HepG2 (cell line): ENCODE measurements around the gene NEDD8. TPM values are rescaled to one million over a fixed set of nuclear protein-coding genes. Genes with fewer than 3 reads are reported as not detected.
A peak's percentile ranks its signal among the peaks of the same experiment; 100 is the strongest.

Experiments
- AHR ChIP-seq: IDR thresholded peaks from 2 replicates; pipeline ENCODE4 v1.6.1; 2018; ENCODE audit warnings: missing genetic modification reagents, missing compliant biosample characterization
- EP300 ChIP-seq, 3 experiments: sonication (generic) in 1 of 3; formaldehyde crosslinking in 1 of 3; IDR thresholded peaks; 2 replicates each; pipeline versions ENCODE4 v1.5.1 to v1.6.1; 2011 to 2020; ENCODE audit warnings: low read depth in 2 of 3, low read length in 2 of 3, borderline replicate concordance in 1 of 3, improper control_type of control experiment in 1 of 3, mild to moderate bottlenecking in 1 of 3, missing genetic modification reagents in 1 of 3, moderate library complexity in 1 of 3
- FOXK1 ChIP-seq: sonication (generic); formaldehyde crosslinking; IDR thresholded peaks from 2 replicates; pipeline ENCODE4 v1.4.0; 2020; ENCODE audit warnings: low read depth, missing genetic modification reagents, borderline replicate concordance
- GTF3A ChIP-seq: sonication (generic); formaldehyde crosslinking; conservative IDR thresholded peaks from 2 replicates; pipeline ENCODE4 v1.4.0; 2020; ENCODE audit warnings: mild to moderate bottlenecking, missing genetic modification reagents
- HES4 ChIP-seq: sonication (generic); formaldehyde crosslinking; IDR thresholded peaks from 2 replicates; pipeline ENCODE4 v1.9.0; 2021; ENCODE audit warnings: mild to moderate bottlenecking, missing genetic modification reagents, borderline replicate concordance
- HMG20B ChIP-seq: conservative IDR thresholded peaks from 2 replicates; pipeline ENCODE4 v1.6.1; 2016; ENCODE audit warnings: missing genetic modification reagents, missing compliant biosample characterization
- HMGXB4 ChIP-seq, 2 experiments: sonication (generic) in 1 of 2; formaldehyde crosslinking in 1 of 2; IDR thresholded peaks; 2 replicates each; pipeline versions ENCODE4 v1.4.0 to v1.6.1; 2018 to 2020; ENCODE audit warnings: missing genetic modification reagents in 2 of 2, borderline replicate concordance in 1 of 2, low read depth in 1 of 2, mild to moderate bottlenecking in 1 of 2, missing biosample characterization in 1 of 2
- NCOA1 ChIP-seq: sonication (generic); formaldehyde crosslinking; IDR thresholded peaks from 2 replicates; pipeline ENCODE4 v1.9.0; 2021; ENCODE audit warnings: missing genetic modification reagents
- RFXANK ChIP-seq: IDR thresholded peaks from 2 replicates; pipeline ENCODE4 v1.6.1; 2016
- ZFAT ChIP-seq: sonication (generic); formaldehyde crosslinking; conservative IDR thresholded peaks from 2 replicates; pipeline ENCODE4 v1.8.1; 2023; ENCODE audit warnings: missing genetic modification reagents, inconsistent platforms
- ZMYM4 ChIP-seq: sonication (generic); formaldehyde crosslinking; IDR thresholded peaks from 2 replicates; pipeline ENCODE4 v1.8.1; 2023; ENCODE audit warnings: mild to moderate bottlenecking, missing genetic modification reagents
- ZNF160 ChIP-seq: sonication (generic); formaldehyde crosslinking; IDR thresholded peaks from 2 replicates; pipeline ENCODE4 v1.8.0; 2022; ENCODE audit warnings: mild to moderate bottlenecking, inconsistent platforms, missing genetic modification reagents
- ZNF253 ChIP-seq: sonication (generic); formaldehyde crosslinking; IDR thresholded peaks from 2 replicates; pipeline ENCODE4 v1.8.0; 2022; ENCODE audit warnings: mild to moderate bottlenecking, missing genetic modification reagents, borderline replicate concordance
- ZNF383 ChIP-seq: sonication (generic); formaldehyde crosslinking; IDR thresholded peaks from 2 replicates; pipeline ENCODE4 v1.4.0; 2020; ENCODE audit warnings: missing genetic modification reagents, mild to moderate bottlenecking, borderline replicate concordance
- ZNF503 ChIP-seq: sonication (generic); formaldehyde crosslinking; IDR thresholded peaks from 2 replicates; pipeline ENCODE4 v1.4.0; 2020; ENCODE audit warnings: missing genetic modification reagents
- ZNF512 ChIP-seq: sonication (generic); formaldehyde crosslinking; IDR thresholded peaks from 2 replicates; pipeline ENCODE4 v1.4.0; 2020; ENCODE audit warnings: mild to moderate bottlenecking, missing genetic modification reagents
- ZNF644 ChIP-seq: IDR thresholded peaks from 2 replicates; pipeline ENCODE4 v1.6.1; 2016; ENCODE audit warnings: low read depth
- ZNF775 ChIP-seq: sonication (generic); formaldehyde crosslinking; IDR thresholded peaks from 2 replicates; pipeline ENCODE4 v1.4.0; 2020; ENCODE audit warnings: missing genetic modification reagents, mild to moderate bottlenecking, moderate library complexity, borderline replicate concordance
- polyA plus RNA-seq, 8 experiments: library from polyadenylated mRNA; depleted of rRNA in 3 of 8; stranded (reverse) in 7 of 8; unstranded in 1 of 8; fragments of >200 nt; fragmentation: Illumina TruSeq in 4 of 8; extraction: Trizol in 4 of 8; gene quantifications; 2 replicates each; pipeline versions ENCODE4 v1.2.1 to v1.2.3, GENCODE V29; 2011 to 2016; ENCODE audit warnings: low read depth in 4 of 8, missing spikeins in 1 of 8, mixed read lengths in 1 of 8; ENCODE audit not compliant: insufficient read depth in 1 of 8
- total RNA-seq, 5 experiments: library from RNA; depleted of rRNA; stranded (reverse); fragments of >200 nt; fragmentation: Illumina TruSeq; extraction: Trizol; gene quantifications; 2 replicates each; pipeline ENCODE4 v1.2.3, GENCODE V29; 2016; ENCODE audit warnings: low read depth in 1 of 5
- TF ChIP-seq, protein P1 (sequence below): sonication (generic); formaldehyde crosslinking; IDR thresholded peaks from 2 replicates; pipeline ENCODE4 v1.4.0; 2020; ENCODE audit warnings: missing genetic modification reagents
- TF ChIP-seq, protein P2 (sequence below): sonication (generic); IDR thresholded peaks from 2 replicates; pipeline ENCODE4 v1.6.1; 2016; ENCODE audit warnings: low read depth, borderline replicate concordance

NEDD8 gene
- total and polyA plus RNA-seq, 2 of the 13 experiments (the other 11 are each of a cell fraction or from before 2014, with no cell fraction given) = 535 to 713 TPM

DNA sequence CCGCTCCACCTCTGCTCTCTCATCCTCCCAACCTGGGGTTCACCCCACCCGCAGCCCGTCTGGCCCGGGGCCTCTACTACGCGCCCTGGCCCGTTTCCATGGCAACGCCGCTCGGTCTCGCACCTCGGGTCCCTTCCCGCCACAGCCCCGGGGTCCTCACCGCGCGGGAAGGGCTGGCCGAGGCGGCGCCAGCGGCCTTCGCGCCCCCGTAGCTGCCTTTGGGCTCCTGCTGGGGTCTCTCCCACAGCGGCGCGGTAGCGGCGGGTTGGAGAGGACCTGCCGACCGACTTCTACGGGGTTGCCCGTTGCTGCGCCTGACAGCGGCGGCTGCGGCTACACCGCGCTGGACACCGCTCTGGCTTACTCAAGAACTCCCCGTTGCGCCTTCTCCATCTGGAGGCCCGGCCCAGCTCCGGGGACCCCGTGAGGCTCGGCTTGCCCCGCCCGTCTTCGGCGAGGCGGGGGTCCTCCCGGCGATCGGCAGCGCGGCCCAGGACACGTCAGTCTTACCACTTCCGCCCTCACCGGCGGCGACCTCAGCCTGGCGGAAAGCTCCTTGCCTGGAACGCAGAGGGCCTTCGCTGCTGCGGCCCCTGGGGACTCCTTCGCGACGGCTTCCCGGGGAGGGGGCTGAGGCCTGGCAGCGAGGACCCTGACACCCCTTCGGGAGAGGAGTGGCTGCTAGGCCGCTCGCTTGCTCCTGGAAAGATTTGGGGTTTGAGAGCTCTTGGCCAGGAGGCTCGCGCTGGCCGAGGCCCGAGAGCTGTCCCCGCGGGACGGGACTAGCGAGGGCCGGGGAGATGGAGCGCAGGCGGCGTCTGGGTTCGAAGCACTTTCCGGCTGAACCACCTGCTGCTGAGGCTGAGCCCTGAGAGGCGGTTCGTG lies 36.7 kb downstream of the NEDD8 start, which contains the start of gene TM9SF1 (continued):
- TF ChIP-seq ZNF512 (CRISPR knock-in tag) (peak; percentile 87), ZNF644 (CRISPR knock-in tag) (no peak; the same call in 1 of the 2 replicates), ZFAT (CRISPR knock-in tag) (peak; percentile 94), NCOA1 (CRISPR knock-in tag) (0 out of 2 replicates have a peak, but pooled peaks have one; percentile 59), ZNF160 (CRISPR knock-in tag) (peak; percentile 78), FOXK1 (CRISPR knock-in tag) (peak; percentile 88; the same call in 1 of the 2 replicates), EP300 (IDR thresholded peaks at IDR 0.05; ENCODE audit: low read depth in 2 of 2, low read length in 2 of 2) (peak; percentile 7 to 39; a peak in 1 of 4 replicates), EP300 (CRISPR knock-in tag; IDR thresholded peaks at IDR 0.05; ENCODE audit: borderline replicate concordance) (peak; percentile 59; the same call in 1 of the 2 replicates), GTF3A (CRISPR knock-in tag) (peak; percentile 99), ZMYM4 (peak; percentile 91), HMGXB4 (CRISPR knock-in tag; IDR thresholded peaks at IDR 0.05; ENCODE audit: borderline replicate concordance in 1 of 2, low read depth in 1 of 2) (peak; percentile 99 to 100), ZNF775 (CRISPR knock-in tag) (peak; percentile 98), RFXANK (peak; percentile 85), AHR (CRISPR knock-in tag) (no peak; the same call in none of the 2 replicates), ZNF383 (CRISPR knock-in tag) (peak; percentile 99), ZNF253 (CRISPR knock-in tag) (peak; percentile 93), HMG20B (CRISPR knock-in tag) (peak; percentile 31; the same call in 1 of the 2 replicates), HES4 (CRISPR knock-in tag) (peak; percentile 98), ZNF503 (CRISPR knock-in tag) (peak; percentile 91; the same call in 1 of the 2 replicates)
- TF ChIP-seq, protein P1, sequence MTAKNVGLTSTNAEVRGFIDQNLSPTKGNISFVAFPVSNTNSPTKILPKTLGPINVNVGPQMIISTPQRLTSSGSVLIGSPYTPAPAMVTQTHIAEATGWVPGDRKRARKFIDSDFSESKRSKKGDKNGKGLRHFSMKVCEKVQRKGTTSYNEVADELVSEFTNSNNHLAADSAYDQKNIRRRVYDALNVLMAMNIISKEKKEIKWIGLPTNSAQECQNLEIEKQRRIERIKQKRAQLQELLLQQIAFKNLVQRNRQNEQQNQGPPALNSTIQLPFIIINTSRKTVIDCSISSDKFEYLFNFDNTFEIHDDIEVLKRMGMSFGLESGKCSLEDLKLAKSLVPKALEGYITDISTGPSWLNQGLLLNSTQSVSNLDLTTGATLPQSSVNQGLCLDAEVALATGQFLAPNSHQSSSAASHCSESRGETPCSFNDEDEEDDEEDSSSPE (CRISPR knock-in tag) = peak; percentile 100
- TF ChIP-seq, protein P2, sequence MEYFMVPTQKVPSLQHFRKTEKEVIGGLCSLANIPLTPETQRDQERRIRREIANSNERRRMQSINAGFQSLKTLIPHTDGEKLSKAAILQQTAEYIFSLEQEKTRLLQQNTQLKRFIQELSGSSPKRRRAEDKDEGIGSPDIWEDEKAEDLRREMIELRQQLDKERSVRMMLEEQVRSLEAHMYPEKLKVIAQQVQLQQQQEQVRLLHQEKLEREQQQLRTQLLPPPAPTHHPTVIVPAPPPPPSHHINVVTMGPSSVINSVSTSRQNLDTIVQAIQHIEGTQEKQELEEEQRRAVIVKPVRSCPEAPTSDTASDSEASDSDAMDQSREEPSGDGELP = peak; percentile 66; the same call in 1 of the 2 replicates
